Fibroblast of skin of abdomen (primary cell): ENCODE measurements around the gene SLC44A5. TPM values are rescaled to one million over a fixed set of nuclear protein-coding genes. Genes with fewer than 3 reads are reported as not detected.
A peak's percentile ranks its signal among the peaks of the same experiment; 100 is the strongest.
"Not testable (repeated sequence)": the region's sequence is repeated elsewhere in the genome, so short reads cannot be mapped to it uniquely, and the experiment has no call there.

Experiments
- DNase-seq: peaks from one replicate; pipeline ENCODE4 v3.0.0-alpha.2; 2013
- polyA plus RNA-seq, 2 experiments: library from polyadenylated mRNA; unstranded; fragments of 120-200 nt; gene quantifications; one replicate each; pipeline ENCODE4 v1.2.1, GENCODE V29; 2013; ENCODE audit not compliant: insufficient read length in 2 of 2

Gene SLC44A5
- polyA plus RNA-seq (2013, experiment 1 of 2; ENCODE audit: insufficient read length) = 0.15 TPM
- 0.16 TPM for polyA plus RNA-seq (2013, experiment 2 of 2; ENCODE audit: insufficient read length)

DNA sequence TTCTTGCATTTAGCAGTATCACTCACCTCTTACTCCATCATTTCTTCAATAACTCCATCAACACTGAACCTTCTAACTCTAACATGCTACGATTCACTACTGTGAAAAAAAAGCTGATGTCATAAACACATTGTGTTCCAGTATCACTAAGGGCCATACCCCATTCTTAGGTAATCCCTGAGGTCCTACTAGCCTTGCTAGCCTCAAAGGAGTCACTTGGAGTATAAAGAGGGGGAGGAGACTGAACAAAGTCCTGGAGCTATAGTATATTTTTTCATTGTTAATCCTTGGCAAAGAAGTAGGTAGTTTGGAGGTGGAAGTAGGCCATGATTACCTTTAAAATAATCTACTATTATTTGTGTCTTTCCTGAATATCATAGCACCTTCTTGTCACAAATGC is at the start of gene SLC44A5:
Gene SLC44A5, minus strand, starts transcription at position 101 of the 400 bp plus-strand sequence. CDS start 69,667 bp downstream, outside the sequence.
- no peak for DNase-seq

DNA sequence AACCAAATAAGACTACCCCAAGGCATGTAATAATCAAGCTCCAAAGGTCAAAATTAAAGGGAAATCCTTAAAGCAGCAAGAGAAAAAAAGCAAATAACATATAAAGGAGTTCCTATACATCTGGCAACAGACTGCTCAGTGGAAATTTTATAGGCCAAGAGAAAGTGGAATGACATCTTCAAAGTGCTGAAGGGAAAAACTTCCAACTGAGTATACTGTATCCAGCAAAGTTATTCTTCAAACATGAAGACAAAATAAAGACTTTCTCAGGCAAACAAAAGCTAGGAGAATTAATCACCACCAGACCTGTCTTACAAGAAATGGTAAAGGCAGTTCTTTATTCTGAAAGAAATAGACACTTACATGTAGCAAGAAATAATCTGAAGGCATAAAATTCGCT is 45.0 kb upstream of the SLC44A5 start:
- DNase-seq = no peak

DNA sequence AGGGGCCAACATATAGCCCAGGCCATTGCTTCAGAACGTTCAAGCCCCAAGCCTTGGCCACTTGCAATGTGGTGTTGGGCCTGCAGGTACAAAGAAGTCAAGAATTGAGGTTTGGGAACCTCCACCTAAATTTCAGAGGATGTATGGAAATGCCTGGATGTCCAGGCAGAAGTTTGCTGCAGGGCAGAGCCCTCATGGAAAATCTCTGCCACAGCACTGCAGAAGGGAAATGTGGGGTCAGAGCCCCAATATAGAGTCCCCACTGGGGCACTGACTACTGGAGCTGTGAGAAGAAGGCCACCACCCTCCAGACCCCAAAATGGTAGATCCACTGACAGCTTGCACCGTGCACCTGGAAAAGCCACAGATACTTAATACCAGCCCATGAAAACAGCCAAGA is 36.3 kb upstream of the SLC44A5 start:
- not testable (repeated sequence) for DNase-seq

DNA sequence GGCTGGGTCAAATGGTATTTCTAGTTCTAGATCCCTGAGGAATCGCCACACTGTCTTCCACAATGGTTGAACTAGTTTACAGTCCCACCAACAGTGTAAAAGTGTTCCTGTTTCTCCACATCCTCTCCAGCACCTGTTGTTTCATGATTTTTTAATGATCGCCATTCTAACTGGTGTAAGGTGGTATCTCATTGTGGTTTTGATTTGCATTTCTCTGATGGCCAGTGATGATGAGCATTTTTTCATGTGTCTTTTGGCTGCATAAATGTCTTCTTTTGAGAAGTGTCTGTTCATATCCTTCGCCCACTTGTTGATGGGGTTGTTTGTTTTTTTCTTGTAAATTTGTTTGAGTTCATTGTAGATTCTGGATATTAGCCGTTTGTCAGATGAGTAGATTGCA is 34.2 kb upstream of the SLC44A5 start:
- DNase-seq = not testable (repeated sequence)

DNA sequence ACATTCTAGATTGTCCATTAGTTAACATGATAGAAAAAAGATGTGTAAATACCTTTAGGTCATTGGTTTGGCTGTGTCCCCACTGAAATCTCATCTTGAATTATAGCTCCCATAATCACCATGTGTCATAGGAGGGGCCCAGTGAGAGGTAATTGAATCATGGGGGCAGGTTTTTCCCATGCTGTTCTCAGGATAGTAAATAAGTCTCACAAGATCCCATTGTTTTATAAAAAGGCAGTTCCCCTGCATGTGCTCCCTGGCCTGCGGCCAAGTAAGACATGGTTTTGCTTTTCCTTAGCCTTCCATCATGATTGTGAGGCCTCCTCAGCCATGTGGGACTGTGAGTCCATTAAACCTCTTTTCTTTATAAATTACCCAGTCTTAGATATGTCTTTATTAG is 32.5 kb upstream of the SLC44A5 start:
- no peak for DNase-seq

DNA sequence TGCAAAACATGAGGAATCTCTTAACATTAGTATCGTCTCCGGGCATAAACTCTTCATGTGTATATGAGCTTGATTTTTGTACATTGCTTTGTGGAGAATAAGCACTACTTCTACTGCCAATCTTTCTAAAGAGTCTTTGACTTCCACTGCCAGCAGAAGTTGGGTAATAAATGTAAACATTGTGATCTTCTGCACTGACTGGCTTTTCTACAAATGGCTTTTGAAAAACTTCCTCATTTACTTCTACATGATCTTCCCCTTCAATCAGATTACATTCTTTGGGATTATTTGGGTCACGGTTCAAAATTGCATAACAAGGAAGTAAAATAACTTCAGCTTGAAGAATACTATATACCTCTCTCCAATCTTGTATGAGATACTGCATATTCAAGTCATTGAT is 30.4 kb upstream of the SLC44A5 start:
- DNase-seq = no peak

DNA sequence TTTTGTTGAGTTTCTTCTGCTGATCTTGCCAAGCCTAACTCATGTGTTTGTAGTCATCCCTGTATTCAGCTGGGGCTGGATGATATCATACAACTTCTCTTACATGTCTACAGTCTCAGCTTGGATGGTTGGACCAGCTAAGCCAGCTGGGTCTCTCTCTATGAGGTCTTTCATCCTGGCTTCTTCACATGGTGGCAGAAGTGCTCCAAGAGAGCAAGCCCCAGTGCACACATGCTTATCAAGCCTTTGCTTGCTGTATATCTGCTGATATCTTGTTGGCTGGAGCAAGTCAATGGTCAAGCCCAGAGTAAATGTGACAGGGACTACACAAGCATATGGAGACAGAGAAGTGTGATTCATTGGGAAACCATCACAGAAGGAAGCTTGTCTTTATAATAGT is 29.2 kb upstream of the SLC44A5 start:
- no peak for DNase-seq

DNA sequence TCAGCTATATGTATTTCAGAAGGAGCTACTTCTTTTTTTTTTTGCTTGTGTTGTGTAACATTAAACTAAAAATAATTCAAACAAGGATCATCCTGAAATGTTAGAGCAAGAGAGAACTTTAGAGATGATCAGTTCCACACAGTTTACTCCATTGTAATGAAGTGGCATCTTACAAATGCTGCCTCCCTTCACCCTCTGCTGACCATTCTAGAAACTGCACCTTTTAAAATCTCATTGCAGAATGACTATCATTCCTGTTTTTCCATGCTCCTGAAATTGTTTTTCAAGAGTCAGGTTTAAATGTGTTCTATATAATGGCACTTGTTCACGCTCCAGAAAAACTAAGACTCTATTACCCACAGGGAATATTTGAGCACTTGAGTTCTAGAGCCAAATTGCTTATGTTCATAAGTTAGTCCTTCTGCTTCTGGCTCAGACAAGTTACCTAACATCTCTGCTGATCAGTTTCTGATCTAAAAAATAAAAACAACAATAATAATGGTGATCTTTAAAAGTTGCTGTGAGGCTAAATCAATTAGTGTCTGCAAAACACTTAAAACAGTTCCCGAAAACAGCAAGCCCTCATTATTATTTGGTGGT is 21.5 kb upstream of the SLC44A5 start:
- peak; percentile 35 for DNase-seq

DNA sequence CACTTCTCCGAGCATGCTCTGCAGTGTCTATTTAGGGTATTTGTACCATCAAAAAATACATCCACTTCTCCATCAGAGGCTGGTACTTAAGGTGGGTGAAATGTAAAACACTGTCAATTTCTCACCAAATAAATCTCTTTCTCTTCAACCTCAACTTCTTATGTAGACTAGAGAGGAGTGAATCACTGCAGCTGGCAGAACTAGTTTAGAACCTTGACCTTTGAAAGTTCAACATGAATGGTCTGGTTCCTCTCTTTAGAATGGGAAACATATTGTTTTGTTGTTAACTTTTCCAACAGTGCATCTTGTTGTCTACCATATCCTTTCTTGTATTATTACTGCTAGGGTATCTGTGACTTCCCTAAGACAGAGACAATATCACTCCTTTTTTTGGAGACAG is 20.1 kb upstream of the SLC44A5 start:
- DNase-seq = no peak

DNA sequence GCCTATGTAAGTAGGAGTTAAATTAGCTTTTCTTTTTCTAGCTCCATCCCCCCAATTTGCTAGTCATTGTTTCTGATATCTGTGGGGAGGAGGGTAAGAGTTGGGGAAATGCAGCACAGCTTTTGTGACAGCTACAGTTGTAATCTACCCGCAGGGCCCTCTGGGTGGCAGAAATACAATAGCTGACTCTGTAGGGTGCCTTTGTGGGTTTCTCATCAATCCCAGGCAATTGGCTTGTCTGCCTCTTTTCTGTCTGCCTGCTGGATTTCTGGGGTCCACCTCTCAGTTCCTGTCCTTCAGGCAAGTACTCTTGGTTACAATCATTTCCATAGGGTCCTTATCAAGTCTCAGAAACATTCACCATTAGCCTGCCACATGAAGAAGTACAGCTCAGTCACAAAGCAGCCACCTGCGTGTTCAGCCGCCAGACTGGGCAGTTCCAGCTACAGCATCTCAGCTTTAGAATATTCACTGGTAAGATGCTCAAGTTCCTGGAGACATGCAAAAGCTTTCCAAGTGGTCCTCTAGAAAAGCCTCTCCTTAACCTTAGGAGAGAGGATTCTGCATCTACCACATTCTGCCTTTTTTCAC is 19.2 kb upstream of the SLC44A5 start:
- DNase-seq = no peak

DNA sequence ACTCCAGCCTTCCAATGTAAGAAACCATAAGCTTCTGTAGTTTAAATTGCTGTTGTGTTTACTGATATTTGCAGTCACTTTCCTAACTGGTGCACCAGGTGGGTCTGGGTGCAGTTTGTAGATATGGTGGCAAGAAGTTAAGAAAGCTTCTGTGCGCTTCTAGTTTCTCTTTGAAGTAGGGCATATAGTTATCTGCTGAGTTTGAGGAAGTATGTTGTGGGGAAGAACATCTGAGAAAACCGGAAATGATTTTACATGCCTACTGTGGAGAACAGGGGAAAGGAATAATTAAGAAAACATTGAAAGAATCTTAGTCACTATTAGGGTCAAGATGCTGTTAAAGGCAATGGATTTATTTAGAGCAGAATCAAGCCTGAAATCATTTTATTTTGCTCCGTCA is 14.9 kb upstream of the SLC44A5 start:
- DNase-seq = no peak

DNA sequence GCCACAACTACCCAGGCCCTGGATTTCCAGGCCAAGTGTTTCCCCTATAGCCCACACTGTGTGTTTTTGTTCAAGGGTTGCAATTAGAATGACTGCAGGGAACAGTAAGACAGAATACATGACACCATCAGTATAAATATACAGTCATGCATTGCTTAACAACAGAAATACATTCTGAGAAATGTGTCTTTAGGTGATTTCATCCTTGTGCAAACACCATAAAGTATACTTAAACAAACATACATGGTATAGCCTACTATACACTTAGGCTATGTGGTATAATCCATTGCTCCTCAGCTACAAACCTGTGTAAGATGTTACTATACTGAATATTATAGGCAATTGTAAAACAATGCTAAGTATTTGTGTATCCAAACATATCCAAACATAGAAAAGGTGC is 7.5 kb upstream of the SLC44A5 start:
- no peak for DNase-seq

DNA sequence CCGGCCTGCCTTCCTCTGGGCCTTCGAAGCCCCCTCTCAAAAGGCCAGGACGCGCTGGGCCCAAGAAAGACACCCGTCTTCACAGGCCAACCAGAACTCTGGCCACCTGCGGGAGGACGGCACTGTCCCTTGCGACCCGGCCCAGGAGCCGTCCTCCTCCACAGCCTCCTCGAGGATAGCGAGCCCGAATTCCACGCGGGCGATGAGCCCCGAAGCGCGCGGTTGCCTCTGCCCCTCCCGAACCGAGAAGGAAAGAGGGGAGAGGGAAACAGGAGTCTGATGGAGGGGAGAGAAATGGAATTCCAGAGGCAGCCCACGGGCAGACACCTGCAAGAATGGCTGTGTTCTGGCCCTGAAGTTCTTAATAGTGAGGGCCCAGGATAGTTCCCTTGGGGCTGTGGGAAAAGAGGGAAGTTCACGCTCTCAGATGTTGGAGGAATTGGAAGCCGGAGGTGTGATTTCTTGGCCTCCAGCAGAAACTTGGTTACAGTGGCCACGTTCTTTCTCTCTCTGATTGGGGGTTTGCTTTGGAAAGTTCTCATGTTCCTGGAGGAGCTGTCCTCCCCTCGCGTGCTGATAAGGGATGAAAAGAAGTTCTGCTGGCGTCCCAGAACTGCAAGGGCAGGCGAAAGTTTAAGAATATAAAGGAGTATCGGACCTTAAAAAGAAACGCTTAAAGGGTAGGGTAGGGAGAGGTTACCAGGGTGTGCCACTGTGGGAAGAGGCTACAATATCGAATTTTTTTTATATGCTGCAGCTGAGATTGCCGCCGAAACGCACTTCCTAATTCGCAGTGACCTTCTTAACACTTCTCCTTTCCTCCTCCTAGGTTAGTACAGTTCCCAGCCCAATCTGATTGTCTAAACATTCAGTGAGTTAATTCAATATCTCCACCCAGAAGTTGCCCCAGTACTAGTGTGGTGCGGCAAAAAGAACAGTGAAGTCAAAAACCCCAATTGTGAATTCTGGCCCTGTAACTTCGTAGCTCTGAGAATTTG is 5.8 kb upstream of the SLC44A5 start:
- DNase-seq = peak; percentile 33

DNA sequence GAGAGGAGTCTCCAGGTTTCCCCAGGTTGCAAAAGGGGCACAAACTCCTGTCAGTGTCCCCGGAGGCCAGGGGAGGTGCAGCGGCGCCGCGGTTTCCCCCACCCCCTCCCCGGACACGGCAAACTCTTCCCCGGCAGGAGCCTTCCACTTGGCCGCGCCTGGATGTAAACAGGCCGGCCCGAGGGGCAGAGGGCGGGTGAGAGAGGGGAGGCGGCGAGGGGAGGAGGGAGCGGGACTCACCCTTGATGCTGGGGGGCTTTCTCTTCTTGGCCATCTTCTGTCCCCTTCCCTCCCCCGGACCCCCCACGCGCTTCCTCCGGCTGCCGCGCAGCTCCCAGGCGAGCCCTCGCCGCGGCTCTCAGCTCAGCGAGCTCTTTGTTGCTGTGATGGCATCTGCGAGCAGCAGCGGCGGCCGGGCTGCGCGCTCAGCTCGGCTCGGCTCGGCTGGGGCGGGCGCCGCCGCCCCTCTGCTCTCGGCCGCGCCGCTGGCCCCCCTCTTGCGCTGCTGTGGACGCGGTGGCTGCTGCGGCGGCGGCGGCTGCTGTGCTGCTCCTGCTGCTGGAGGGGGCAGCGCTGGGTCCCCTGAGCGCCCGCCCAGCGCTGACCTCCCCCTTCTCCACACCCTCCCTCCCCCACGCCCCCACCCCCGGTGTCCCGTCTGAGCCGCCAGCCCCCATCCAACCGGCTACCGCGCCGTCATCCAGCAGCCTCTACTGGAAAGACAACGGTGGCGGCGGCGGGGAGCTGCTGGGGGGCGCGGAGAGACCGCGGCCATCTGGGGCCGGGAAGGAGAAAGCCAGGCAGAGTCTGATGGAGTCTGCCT is 4.9 kb upstream of the SLC44A5 start:
- DNase-seq = peak; percentile 32

DNA sequence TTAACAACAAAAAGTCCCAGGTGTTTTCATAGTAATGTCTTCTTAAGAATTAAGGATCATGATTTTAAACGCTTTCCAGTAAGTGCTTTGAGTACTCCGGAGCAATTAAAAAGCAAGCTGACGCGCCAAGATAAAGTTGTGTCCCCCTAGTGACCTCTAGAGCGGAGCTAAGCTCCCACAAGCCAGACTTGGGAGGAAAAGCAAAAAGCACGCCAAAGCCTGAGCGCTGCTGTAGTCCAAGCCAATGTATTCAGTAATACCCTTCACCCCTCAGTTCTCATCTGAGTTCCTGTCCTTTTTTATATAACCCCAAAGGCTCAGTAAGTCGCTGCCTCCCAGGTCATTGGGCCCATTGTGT is 3.5 kb upstream of the SLC44A5 start:
- no peak for DNase-seq

DNA sequence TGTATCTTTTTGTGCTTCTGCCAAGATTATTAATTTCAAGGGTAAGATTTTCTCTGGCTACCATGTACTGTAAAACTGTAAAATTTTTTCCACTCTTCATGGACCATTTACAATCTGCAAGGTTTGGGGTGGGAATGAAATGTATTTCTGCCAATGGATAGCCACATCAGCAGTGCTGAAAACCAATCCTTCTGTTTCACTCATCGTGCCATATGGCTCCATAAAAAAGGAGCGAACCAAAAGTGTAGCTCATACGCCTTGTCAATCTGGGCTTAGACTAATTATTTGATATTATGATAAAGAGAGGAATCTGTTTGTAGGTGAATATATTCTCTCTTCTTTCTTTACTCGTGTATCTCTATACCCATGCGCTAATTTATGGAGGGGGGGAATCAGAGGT is 3.0 kb upstream of the SLC44A5 start:
- no peak for DNase-seq

DNA sequence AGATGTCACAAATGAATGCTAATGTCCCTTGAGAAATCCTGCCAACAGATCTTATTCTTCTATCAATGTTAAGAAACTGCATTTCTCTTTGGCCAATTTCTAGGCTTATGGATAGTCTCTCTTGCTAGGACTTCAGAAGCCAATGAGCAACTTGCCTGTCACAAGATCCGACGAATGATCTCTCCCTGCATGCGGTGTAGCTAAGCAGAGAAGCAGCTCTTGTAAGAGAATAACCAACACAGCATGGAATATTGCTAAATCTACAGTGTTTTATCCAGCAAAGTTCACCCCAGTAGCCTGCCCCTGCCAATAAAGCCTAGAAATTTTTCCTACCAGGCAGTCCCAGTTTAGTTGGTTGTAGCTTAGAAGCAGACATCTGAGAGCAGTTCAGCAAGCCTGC is 2.1 kb upstream of the SLC44A5 start:
- no peak for DNase-seq

DNA sequence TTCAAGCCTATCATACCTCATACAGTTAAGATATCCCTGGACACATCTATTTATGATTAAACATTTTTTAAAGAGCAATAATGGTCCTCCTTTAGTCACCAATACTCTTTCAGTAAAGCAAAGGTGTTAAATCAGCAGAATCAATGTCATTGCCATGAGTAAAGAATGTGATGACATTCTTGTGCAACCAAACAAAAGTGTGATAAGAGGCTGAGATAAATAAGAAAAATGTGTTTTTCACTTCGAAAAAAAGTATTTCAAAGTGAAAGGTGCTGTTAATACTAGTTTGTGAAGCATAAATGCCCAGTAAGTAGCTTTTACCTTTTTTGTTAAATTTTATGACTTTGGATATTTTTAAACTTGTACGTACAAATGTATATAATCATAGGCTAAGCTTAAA is 8.4 kb downstream of the SLC44A5 start:
- no peak for DNase-seq

DNA sequence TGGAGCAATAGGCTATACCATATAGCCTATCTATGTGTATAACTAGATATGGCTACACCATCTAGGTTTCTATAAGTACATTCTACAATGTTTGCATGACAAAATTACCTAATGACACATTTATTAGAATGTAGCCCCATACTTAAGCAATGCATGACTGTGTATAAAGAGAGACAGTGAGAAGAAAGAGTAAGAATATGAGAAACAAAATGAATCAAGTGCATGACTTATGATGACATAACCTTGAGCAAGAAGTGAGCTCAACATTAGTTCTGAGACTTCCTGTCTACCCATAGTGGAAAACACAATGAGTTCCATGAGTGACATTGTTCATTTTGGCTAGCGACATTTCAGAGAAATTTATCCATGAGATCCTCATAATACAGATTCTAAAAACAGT is 10.1 kb downstream of the SLC44A5 start:
- DNase-seq = no peak

DNA sequence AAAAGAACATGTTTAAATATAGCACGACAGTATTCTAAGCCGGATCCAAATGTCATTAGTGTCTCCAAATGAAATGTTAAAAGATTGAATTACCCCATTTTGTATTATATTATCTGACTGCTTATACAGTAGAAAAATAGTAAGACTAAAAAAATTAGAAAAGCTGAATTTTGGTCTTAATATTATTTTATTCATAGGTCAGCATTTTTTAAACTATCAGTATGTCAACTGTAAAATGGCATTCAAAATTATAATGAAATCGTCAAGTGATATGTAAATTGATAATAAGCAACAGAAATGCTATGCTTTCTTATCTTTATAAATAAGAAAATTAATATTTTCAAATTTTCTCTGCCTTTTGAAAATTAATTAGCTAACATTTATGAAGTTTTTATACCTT is 16.6 kb downstream of the SLC44A5 start:
- no peak for DNase-seq

DNA sequence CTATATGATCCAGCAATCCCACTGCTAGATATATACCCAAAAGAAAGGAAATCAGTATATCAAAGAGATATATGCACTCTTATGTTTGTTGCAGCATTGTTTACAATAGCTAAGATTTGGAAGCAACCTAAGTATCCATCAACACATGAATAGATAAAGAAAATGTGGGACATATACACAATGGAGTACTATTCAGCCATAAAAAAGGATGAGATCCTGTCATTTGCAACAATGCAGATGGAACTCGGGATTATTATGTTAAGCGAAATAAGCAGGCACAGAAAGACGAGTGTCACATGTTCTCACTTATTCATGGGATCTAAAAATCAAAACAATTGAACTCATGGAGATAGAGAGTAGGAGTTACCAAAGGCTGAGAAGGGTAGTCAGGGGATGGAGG is 17.5 kb downstream of the SLC44A5 start:
- DNase-seq = not testable (repeated sequence)

DNA sequence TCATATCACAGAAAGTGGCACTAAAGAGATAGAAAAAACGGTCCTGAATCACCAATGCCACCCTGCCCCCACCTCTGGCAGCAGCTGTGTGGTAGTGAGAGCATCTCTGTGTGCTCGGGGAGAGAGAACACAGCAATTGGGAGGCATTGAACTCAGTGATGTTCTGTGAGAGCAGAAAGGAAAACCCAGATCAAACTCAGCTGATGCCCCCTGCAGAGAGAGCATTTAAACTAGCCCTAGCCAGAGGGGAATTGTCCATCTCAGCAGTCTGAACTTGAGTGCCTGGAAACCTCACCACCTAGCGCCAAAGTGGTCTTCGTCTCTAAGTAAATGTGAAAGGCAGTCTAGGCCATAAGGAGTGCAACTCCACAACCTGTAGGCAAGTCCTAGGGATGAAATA is 21.3 kb downstream of the SLC44A5 start:
- no peak for DNase-seq
